OCI-LY1 (cell line): ENCODE results near the gene ME3.

Experiments used
- H2AFZ ChIP-seq: fragments of 200-600 bp; sonication (generic), shearing (Covaris generic); 2 replicates; pipeline ENCODE4 v1.6.0; 2014; ENCODE audit warnings: antibody characterized with exemption, mild to moderate bottlenecking, low read length
- H3F3A ChIP-seq: fragments of 200-600 bp; sonication (generic), shearing (Covaris generic); 2 replicates; pipeline ENCODE4 v1.6.0; 2014; ENCODE audit warnings: mild to moderate bottlenecking, antibody characterized with exemption, low read length, moderate library complexity; ENCODE audit not compliant: insufficient read depth
- H3K27ac ChIP-seq: fragments of 200-600 bp; sonication (generic); 2 replicates; pipeline ENCODE4 v1.5.1; 2014; ENCODE audit warnings: low read length, mixed run types, mild to moderate bottlenecking, low read depth; ENCODE audit not compliant: poor library complexity, severe bottlenecking
- H3K27me3 ChIP-seq: fragments of 200-600 bp; sonication (generic); 2 replicates; pipeline ENCODE4 v1.6.0; 2014; ENCODE audit warnings: antibody characterized with exemption, mild to moderate bottlenecking, low read length, moderate library complexity; ENCODE audit not compliant: insufficient read depth
- H3K36me3 ChIP-seq: fragments of 200-600 bp; sonication (generic); 2 replicates; pipeline ENCODE4 v1.6.1; 2014; ENCODE audit warnings: mild to moderate bottlenecking, antibody characterized with exemption, low read length, moderate library complexity, mixed read lengths; ENCODE audit not compliant: insufficient read depth
- H3K4me1 ChIP-seq: fragments of 200-600 bp; sonication (generic); 2 replicates; pipeline ENCODE4 v1.5.1; 2014; ENCODE audit warnings: mild to moderate bottlenecking, low read length, moderate library complexity; ENCODE audit not compliant: insufficient read depth, severe bottlenecking
- H3K4me2 ChIP-seq: fragments of 200-600 bp; sonication (generic), shearing (Covaris generic); 2 replicates; pipeline ENCODE4 v1.6.1; 2014; ENCODE audit warnings: low read length
- H3K4me3 ChIP-seq: fragments of 200-600 bp; sonication (generic); 2 replicates; pipeline ENCODE4 v1.5.1; 2014; ENCODE audit warnings: low read length, low read depth, mild to moderate bottlenecking, mixed read lengths; ENCODE audit not compliant: poor library complexity, severe bottlenecking
- H3K79me2 ChIP-seq: fragments of 200-600 bp; shearing (Covaris generic); 2 replicates; pipeline ENCODE4 v1.6.1; 2016; ENCODE audit warnings: mixed run types, low read length, mixed read lengths; ENCODE audit not compliant: insufficient read depth
- H3K9ac ChIP-seq: fragments of 200-600 bp; sonication (generic), shearing (Covaris generic); 2 replicates; pipeline ENCODE4 v1.6.1; 2014; ENCODE audit warnings: mild to moderate bottlenecking, low read length, mixed read lengths
- H3K9me2 ChIP-seq: fragments of 200-600 bp; sonication (generic), shearing (Covaris generic); 2 replicates; pipeline ENCODE4 v1.6.1; 2014; ENCODE audit warnings: low read depth, mild to moderate bottlenecking, low read length, mixed read lengths
- H3K9me3 ChIP-seq: fragments of 200-600 bp; shearing (Covaris generic); 2 replicates; pipeline ENCODE4 v1.6.1; 2014; ENCODE audit warnings: low read length, mixed read lengths
- H4K20me1 ChIP-seq: fragments of 200-600 bp; sonication (generic), shearing (Covaris generic); 2 replicates; pipeline ENCODE4 v1.6.0; 2016; ENCODE audit warnings: mild to moderate bottlenecking, low read length; ENCODE audit not compliant: insufficient read depth
- EZH2 ChIP-seq: fragments of 200-600 bp; sonication (generic), shearing (Covaris generic); IDR thresholded peaks from 2 replicates; pipeline ENCODE4 v1.8.0; 2017; ENCODE audit warnings: borderline replicate concordance, mixed run types, mild to moderate bottlenecking, antibody characterized with exemption, low read length, moderate library complexity, mixed read lengths
- TF ChIP-seq, protein P1 (sequence below): fragments of 200-600 bp; sonication (generic), shearing (Covaris generic); IDR thresholded peaks from 2 replicates; pipeline ENCODE4 v1.5.1; 2017; ENCODE audit warnings: mild to moderate bottlenecking, antibody characterized with exemption, low read length, moderate library complexity, mixed read lengths

Gene ME3

DNA sequence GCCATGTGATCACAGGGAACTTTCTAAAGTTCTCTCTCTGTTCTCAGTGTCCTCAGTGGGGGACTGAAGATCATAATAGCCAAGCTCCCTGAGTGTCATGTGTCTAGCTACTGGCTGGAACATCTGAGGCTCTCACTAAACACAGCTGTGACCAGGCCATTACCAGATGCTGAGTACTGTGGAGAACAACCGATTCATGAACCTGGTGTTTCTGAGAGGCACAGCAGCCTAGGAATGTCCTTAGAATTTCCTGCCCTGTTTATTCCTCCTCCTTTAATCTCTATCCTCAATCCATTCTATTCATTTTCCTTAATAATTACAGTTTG lies 93.0 kb downstream of the ME3 start:
- no peaks in the 10 kb centered on the region for H3K9me3 ChIP-seq

DNA sequence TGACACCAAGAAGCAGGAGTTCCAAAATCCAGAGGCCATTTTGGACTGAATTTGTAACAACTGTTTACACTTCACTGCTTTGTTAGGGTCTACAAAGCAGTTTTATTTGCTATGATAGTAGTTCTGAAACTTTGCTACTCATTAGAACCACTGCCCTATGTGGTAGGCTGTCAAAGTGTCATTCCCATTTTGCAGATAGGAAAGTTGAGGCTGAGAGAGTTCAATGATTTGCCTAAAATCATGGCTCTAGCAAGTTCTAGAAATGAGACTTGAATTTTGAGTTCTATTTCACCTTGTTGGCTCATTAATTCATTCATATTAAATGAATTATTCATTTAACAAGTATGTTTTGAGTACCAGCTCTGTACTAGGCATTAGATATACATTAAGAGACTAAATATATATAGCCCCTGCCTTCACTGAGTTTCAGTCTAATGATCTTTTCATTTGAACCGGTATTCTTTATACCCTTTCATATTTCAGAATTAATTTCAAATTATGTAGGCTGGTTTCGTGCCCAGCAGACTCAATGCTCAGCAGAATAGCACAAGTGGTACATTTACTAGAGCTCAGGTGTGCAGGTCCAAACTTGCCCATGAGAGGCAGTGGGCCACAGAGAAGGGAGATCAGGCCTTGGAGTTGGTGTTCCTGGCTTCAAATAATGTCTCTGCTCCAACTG lies 93.5 kb downstream of the ME3 start:
- no peak overlapping the region for H3K4me2 ChIP-seq
- H3K27ac ChIP-seq, result no peak overlapping the region
- no peaks in the 10 kb centered on the region for H3K9me3 ChIP-seq
- no peak overlapping the region for H3K4me3 ChIP-seq
- H3K79me2 ChIP-seq, result no peaks in the 10 kb centered on the region
- no peaks in the 10 kb centered on the region for H3K27me3 ChIP-seq
- no peaks in the 10 kb centered on the region for H3K36me3 ChIP-seq
- TF ChIP-seq, protein P1, sequence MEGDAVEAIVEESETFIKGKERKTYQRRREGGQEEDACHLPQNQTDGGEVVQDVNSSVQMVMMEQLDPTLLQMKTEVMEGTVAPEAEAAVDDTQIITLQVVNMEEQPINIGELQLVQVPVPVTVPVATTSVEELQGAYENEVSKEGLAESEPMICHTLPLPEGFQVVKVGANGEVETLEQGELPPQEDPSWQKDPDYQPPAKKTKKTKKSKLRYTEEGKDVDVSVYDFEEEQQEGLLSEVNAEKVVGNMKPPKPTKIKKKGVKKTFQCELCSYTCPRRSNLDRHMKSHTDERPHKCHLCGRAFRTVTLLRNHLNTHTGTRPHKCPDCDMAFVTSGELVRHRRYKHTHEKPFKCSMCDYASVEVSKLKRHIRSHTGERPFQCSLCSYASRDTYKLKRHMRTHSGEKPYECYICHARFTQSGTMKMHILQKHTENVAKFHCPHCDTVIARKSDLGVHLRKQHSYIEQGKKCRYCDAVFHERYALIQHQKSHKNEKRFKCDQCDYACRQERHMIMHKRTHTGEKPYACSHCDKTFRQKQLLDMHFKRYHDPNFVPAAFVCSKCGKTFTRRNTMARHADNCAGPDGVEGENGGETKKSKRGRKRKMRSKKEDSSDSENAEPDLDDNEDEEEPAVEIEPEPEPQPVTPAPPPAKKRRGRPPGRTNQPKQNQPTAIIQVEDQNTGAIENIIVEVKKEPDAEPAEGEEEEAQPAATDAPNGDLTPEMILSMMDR, result no peak
- no peak for TF ChIP-seq EZH2
- no peaks in the 10 kb centered on the region for H3F3A ChIP-seq
- no peak overlapping the region for H2AFZ ChIP-seq
- H4K20me1 ChIP-seq, result no peaks in the 10 kb centered on the region
- no peaks in the 10 kb centered on the region for H3K9me2 ChIP-seq
- H3K4me1 ChIP-seq, result no peaks in the 10 kb centered on the region
- H3K9ac ChIP-seq, result no peak overlapping the region

More for the DNA sequence above, 93.0 kb downstream of the ME3 start:
- Histone ChIP-seq H3K4me1 (no peaks in the 10 kb centered on the region), H3K27ac (no peak overlapping the region), H2AFZ (no peak overlapping the region), H3K4me2 (no peak overlapping the region), H3K4me3 (no peak overlapping the region), H3K79me2 (no peaks in the 10 kb centered on the region), H3K36me3 (no peaks in the 10 kb centered on the region), H3K9me2 (no peaks in the 10 kb centered on the region), H3F3A (no peaks in the 10 kb centered on the region), H4K20me1 (no peaks in the 10 kb centered on the region), H3K27me3 (no peaks in the 10 kb centered on the region), H3K9ac (no peak overlapping the region)
- TF ChIP-seq EZH2, result no peak
- TF ChIP-seq, protein P1, result no peak

DNA sequence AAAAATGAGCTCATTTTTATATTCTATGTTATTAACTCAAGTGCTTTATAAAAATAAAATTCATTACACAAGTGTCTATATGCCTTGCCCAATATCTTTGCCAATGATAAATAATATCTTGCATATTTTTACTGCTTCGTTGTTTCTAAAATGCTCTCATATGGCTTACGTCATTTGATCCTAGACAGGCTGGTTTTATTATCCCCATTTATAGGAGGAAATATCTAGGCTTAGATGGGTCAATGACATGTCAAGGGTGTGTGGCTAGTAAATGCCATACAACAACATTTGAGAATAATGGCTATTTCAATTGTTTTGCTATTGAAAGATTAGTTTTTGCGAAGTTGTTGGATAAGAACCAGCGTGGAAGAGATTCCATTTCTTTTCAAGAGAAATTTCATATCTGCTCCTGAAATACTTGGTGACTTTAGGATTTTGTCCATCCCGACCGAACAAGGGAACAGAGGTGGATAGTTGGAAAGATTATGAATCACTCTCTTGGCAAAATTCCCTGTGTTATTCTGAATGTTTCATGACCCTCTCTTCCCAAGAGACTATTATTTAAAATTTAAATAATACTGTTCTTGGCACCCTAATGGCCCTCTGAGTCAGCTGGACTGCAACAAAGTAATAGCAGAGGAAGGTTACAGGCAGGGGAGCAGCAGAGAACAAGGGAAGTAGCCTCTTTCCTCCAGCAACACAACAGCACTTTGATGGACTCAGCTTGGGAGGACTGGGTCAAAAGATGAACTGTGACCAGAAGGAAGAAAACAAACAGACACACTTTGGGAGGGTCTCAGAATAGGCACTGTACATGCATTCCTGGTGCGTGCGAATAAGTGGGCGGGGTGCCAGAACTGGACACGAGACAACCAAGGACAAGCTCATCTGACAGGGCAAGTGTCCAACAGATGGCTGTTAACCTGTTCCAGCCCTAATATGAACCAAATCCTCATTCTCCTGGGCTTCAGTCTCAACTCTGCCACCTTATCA lies 94.5 kb downstream of the ME3 start:
- H3K4me3 ChIP-seq, result no peak overlapping the region
- H3K4me1 ChIP-seq, result no peaks in the 10 kb centered on the region
- H3F3A ChIP-seq, result no peaks in the 10 kb centered on the region
- H3K9ac ChIP-seq, result no peak overlapping the region
- H3K79me2 ChIP-seq, result no peaks in the 10 kb centered on the region
- H3K27ac ChIP-seq, result no peak overlapping the region
- no peaks in the 10 kb centered on the region for H3K9me2 ChIP-seq
- H2AFZ ChIP-seq, result no peak overlapping the region
- no peaks in the 10 kb centered on the region for H3K9me3 ChIP-seq
- TF ChIP-seq, protein P1, result no peak
- no peak for TF ChIP-seq EZH2
- no peaks in the 10 kb centered on the region for H3K36me3 ChIP-seq
- no peaks in the 10 kb centered on the region for H3K27me3 ChIP-seq
- H4K20me1 ChIP-seq, result no peaks in the 10 kb centered on the region
- no peak overlapping the region for H3K4me2 ChIP-seq
